AG09309 (cell line): ENCODE measurements around the gene MZF1.

Experiments
- DNase-seq: peaks from one replicate; pipeline ENCODE4 v3.0.0-alpha.2; 2010; ENCODE audit warnings: low read depth
- H3K4me3 ChIP-seq: 2 replicates; pipeline ENCODE4 v1.5.1; 2011; ENCODE audit warnings: mild to moderate bottlenecking, low read depth, low read length, moderate library complexity; ENCODE audit not compliant: control insufficient read depth
- TF ChIP-seq, protein P1 (sequence below): IDR thresholded peaks from 2 replicates; pipeline ENCODE4 v1.5.1; 2011; ENCODE audit warnings: mild to moderate bottlenecking, low read depth, low read length, inconsistent platforms; ENCODE audit not compliant: insufficient read depth, control insufficient read depth; ENCODE audit errors: missing control alignments

MZF1 gene

DNA sequence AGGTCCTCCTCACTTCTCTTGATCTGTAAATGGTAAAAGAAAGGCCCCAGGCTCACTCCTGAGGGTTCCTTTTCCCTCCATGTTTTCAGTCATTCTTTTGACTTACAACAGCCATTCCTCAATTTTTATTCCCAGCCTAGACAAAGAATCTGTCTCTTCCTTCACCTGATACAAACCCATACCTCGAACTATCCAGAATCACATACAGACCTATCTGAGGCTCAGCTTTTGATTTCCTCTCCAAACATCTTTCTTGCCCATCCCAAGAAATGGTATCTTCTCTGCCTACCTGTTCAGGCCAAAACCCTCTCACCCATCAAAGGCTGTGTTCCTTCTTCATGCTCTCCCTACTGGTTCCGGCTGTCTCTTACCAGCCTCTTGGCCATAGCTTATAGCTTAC lies 20.5 kb downstream of the MZF1 start:
- DNase-seq: no peak
- H3K4me3 ChIP-seq: no peak overlapping the region
- TF ChIP-seq, protein P1, sequence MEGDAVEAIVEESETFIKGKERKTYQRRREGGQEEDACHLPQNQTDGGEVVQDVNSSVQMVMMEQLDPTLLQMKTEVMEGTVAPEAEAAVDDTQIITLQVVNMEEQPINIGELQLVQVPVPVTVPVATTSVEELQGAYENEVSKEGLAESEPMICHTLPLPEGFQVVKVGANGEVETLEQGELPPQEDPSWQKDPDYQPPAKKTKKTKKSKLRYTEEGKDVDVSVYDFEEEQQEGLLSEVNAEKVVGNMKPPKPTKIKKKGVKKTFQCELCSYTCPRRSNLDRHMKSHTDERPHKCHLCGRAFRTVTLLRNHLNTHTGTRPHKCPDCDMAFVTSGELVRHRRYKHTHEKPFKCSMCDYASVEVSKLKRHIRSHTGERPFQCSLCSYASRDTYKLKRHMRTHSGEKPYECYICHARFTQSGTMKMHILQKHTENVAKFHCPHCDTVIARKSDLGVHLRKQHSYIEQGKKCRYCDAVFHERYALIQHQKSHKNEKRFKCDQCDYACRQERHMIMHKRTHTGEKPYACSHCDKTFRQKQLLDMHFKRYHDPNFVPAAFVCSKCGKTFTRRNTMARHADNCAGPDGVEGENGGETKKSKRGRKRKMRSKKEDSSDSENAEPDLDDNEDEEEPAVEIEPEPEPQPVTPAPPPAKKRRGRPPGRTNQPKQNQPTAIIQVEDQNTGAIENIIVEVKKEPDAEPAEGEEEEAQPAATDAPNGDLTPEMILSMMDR: no peak

DNA sequence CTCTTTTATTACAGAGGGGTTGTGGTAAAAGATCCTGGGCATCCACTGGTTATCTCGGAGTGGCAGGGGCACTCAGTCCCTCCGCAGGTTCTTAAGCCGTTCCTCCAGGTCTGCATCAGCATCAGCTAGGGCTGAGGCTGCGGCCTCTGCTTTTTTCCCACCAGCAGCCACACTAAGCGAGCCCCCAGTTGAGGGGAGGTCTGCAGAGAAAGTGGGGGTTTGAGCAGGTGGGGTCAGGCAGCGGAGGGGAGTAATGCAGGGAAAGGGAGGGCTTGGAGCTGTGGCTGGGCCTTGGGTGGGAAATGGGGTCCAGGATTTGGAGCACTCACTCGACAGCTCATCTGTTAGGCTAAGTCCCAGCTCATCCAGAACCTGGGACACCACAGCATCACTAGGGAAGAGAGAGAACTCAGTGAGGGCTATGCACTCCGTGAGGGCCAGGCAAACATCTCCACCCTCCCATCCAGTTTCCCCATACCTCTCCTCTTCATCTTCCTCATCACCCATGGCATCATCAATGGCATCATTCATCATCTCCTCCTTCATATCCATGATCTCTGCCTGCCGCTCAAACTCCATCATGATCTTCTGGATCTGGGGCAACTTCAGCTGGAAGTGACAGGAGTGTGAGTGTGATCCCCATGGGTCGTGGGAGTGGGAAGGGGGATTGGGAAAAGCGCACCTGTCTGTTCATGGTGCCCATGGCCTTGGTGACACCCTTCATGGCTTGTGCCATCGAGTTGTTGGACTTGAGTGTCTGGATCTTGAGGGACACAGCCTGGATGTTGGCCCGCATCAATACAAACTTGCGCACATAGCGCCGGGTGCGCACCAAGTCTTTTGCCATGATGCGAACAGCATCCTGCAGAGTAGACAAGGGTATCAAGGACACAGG lies 21.3 kb downstream of the MZF1 start:
- DNase-seq: no peak
- TF ChIP-seq, protein P1: no peak
- H3K4me3 ChIP-seq: no peak overlapping the region

DNA sequence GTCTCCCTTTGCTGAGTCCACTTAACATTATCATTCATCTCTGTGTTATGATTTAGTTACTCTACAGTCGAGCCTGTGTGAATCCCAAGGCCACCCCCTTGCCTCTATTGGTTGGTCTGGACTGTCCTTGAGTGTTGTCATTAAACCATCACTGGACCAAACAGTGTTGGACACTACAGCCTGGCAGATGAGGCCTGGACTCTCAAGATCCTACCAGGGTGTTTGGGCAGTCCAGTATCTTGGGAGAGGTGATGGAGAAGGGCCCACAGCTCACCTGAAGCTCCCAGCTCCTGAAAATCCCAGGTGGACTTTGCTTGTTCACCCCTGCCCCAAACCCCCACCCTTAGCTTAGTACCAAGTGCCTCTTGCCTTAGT lies 22.0 kb downstream of the MZF1 start:
- TF ChIP-seq, protein P1: no peak
- H3K4me3 ChIP-seq: no peak overlapping the region
- no peak for DNase-seq

DNA sequence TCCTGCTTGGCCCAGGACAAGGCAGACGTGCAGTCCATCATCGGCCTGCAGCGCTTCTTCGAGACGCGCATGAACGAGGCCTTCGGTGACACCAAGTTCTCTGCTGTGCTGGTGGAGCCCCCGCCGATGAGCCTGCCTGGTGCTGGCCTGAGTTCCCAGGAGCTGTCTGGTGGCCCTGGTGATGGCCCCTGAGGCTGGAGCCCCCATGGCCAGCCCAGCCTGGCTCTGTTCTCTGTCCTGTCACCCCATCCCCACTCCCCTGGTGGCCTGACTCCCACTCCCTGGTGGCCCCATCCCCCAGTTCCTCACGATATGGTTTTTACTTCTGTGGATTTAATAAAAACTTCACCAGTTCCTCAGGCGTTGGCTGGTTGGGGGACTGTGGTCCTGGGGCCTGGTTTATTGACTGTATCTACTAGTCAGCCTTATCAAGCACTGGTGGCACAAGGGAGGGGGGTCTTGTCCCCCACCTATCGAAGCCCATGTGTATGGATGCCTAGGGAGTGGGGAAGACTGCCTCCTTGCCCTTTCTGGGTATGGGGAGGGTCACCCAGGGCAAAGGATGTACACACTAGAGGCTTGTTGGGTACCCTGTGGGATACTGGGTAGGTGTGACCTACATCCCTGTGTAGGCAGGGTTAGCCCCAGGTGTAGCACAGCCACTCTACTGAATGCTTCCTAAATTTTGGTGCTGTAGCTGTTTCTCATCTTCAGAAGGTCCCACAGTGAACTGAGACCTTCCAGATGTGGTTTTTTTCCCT lies 22.6 kb downstream of the MZF1 start:
- TF ChIP-seq, protein P1: no peak
- no peak for DNase-seq
- no peak overlapping the region for H3K4me3 ChIP-seq

- H3K4me3 ChIP-seq: no peak overlapping the region
- no peak for DNase-seq
- TF ChIP-seq, protein P1: no peak
These were observed 23.3 kb downstream of the MZF1 start for GRCh38 chr19:58549664-58550361.

DNA sequence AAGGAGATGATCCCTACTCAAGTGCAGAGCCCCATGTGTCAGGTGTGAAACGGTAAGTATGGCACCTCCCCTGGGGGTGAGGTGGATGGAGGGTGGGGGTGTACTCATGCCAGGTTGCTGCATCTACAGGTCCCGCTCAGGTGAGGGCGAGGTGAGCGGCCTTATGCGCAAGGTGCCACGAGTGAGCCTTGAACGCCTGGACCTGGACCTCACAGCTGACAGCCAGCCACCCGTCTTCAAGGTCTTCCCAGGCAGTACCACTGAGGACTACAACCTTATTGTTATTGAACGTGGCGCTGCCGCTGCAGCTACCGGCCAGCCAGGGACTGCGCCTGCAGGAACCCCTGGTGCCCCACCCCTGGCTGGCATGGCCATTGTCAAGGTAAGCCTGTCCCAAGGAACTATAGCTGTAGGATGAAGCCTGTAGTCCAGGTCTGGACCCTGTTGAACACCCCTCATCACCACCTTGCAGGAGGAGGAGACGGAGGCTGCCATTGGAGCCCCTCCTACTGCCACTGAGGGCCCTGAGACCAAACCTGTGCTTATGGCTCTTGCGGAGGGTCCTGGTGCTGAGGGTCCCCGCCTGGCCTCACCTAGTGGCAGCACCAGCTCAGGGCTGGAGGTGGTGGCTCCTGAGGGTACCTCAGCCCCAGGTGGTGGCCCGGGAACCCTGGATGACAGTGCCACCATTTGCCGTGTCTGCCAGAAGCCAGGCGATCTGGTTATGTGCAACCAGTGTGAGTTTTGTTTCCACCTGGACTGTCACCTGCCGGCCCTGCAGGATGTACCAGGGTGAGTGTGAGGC lies 24.1 kb downstream of the MZF1 start:
- no peak overlapping the region for H3K4me3 ChIP-seq
- TF ChIP-seq, protein P1: no peak
- DNase-seq: no peak
